Hepatocyte (in vitro differentiated cells): ENCODE data around the gene TASP1.

Experiments
- EZH2phosphoT487 ChIP-seq: fragments of 200-600 bp; sonication (generic); IDR thresholded peaks from one replicate; pipeline ENCODE4 v1.6.1; 2018; ENCODE audit warnings: antibody characterized with exemption, mild to moderate bottlenecking, low read depth, moderate library complexity; ENCODE audit not compliant: unreplicated experiment, severe bottlenecking
- TF ChIP-seq, protein P1 (sequence below): fragments of 200-600 bp; sonication (generic); IDR thresholded peaks from 2 replicates; pipeline ENCODE4 v1.5.1; 2016; ENCODE audit warnings: antibody characterized with exemption, mild to moderate bottlenecking; ENCODE audit not compliant: poor library complexity

DNA sequence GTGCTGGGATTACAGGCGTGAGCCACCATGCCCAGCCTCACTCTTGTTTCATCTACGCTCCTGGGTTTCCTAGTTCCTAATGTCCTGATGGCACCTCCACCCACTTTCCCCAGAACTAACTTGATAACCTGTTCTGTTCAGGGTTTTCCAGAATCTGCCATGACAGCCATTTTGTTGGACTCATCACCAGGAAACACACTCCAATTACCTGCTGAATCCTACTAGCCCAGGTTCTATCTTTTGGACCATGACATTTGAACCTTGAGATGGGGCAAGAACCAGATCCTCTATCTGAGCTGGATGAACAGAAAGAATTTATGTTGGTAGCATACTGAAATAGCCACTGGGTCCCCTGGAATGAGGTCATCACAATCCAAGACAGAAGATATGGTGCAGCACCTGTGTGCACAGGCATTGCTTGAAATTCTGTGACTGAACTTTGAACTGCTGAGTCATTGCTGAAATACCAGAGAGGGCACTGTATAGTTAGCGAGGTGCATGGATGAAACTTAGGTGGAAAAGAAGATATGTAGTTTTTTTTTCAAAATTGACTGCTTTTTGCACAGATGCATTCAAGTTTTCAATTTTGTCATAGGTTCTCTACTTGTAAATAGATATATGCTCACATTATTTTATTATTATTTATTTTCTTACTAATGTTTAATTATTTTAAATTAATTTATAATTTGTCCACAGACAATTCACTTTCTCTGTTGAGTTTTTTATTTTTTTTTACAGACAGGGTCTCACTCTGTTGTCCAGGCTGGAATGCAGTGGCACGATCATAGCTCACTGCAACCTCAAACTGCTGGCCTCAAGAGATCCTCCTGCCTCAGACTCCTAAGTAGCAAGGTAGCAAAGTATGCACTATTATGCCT, 42.8 kb upstream of the TASP1 start:
- TF ChIP-seq, protein P1, sequence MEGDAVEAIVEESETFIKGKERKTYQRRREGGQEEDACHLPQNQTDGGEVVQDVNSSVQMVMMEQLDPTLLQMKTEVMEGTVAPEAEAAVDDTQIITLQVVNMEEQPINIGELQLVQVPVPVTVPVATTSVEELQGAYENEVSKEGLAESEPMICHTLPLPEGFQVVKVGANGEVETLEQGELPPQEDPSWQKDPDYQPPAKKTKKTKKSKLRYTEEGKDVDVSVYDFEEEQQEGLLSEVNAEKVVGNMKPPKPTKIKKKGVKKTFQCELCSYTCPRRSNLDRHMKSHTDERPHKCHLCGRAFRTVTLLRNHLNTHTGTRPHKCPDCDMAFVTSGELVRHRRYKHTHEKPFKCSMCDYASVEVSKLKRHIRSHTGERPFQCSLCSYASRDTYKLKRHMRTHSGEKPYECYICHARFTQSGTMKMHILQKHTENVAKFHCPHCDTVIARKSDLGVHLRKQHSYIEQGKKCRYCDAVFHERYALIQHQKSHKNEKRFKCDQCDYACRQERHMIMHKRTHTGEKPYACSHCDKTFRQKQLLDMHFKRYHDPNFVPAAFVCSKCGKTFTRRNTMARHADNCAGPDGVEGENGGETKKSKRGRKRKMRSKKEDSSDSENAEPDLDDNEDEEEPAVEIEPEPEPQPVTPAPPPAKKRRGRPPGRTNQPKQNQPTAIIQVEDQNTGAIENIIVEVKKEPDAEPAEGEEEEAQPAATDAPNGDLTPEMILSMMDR = no peak
- TF ChIP-seq EZH2phosphoT487 = no peak
